IMR-90 (cell line): ENCODE data around the gene TENM4.

ENCODE experiments used
- CEBPB ChIP-seq: IDR thresholded peaks from 2 replicates; pipeline ENCODE4 v1.6.1; 2012; ENCODE audit warnings: low read depth, low read length, improper control_type of control experiment
- CHD1 ChIP-seq: IDR thresholded peaks from 2 replicates; pipeline ENCODE4 v1.6.1; 2012; ENCODE audit warnings: low read depth, low read length, improper control_type of control experiment
- CTCF ChIP-seq: conservative IDR thresholded peaks from 2 replicates; pipeline ENCODE4 v1.5.1; 2012; ENCODE audit warnings: mild to moderate bottlenecking, low read depth, low read length, improper control_type of control experiment
- MAFK ChIP-seq: IDR thresholded peaks from 2 replicates; pipeline ENCODE4 v1.6.1; 2012; ENCODE audit warnings: low read depth, low read length, improper control_type of control experiment
- NFE2L2 ChIP-seq: fragments of 150-350 bp; IDR thresholded peaks from 2 replicates; pipeline ENCODE4 v1.6.1; 2016; ENCODE audit warnings: low read depth, mild to moderate bottlenecking, low read length
- POLR2A ChIP-seq: IDR thresholded peaks from 2 replicates; pipeline ENCODE4 v1.6.1; 2012; ENCODE audit warnings: mild to moderate bottlenecking, low read depth, low read length
- RCOR1 ChIP-seq: IDR thresholded peaks from 2 replicates; pipeline ENCODE4 v1.6.1; 2012; ENCODE audit warnings: mild to moderate bottlenecking, low read length, improper control_type of control experiment; ENCODE audit not compliant: insufficient replicate concordance
- RFX5 ChIP-seq: IDR thresholded peaks from 2 replicates; pipeline ENCODE4 v1.8.0; 2012; ENCODE audit warnings: low read depth, mild to moderate bottlenecking, low read length, moderate library complexity

- TF ChIP-seq CTCF (no peak), CHD1 (no peak), POLR2A (no peak), RFX5 (no peak), MAFK (no peak), CEBPB (no peak), NFE2L2 (no peak), RCOR1 (no peak)
Measured at GRCh38 chr11:79480864-79481263, 40.0 kb upstream of the TENM4 start.
